Hepatocyte (in vitro differentiated cells): ENCODE results near the gene INSIG1. TPM values are rescaled to one million over a fixed set of nuclear protein-coding genes. Genes with fewer than 3 reads are reported as not detected.

ENCODE experiments used
- DNase-seq: peaks from one replicate; pipeline ENCODE4 v3.0.0-alpha.2; 2016; ENCODE audit warnings: low spot score
- H2AFZ ChIP-seq: fragments of 200-600 bp; sonication (generic); 2 replicates; pipeline ENCODE4 v1.6.0; 2016; ENCODE audit warnings: antibody characterized with exemption, mild to moderate bottlenecking
- H3K27ac ChIP-seq: fragments of 200-600 bp; sonication (generic); 2 replicates; pipeline ENCODE4 v1.5.1; 2016; ENCODE audit warnings: mild to moderate bottlenecking
- H3K27me3 ChIP-seq: fragments of 200-600 bp; sonication (generic); 2 replicates; pipeline ENCODE4 v1.6.1; 2016
- H3K36me3 ChIP-seq: fragments of 200-600 bp; sonication (generic); replicated peaks from 2 replicates; pipeline ENCODE4 v1.5.1; 2016; ENCODE audit warnings: low read depth; ENCODE audit not compliant: insufficient read depth
- H3K4me1 ChIP-seq: fragments of 200-600 bp; sonication (generic); 2 replicates; pipeline ENCODE4 v1.5.1; 2016; ENCODE audit warnings: mild to moderate bottlenecking, moderate library complexity; ENCODE audit not compliant: insufficient read depth
- H3K4me2 ChIP-seq: fragments of 200-600 bp; sonication (generic); 2 replicates; pipeline ENCODE4 v1.6.0; 2016
- H3K4me3 ChIP-seq: fragments of 200-600 bp; sonication (generic); 2 replicates; pipeline ENCODE4 v1.5.1; 2016; ENCODE audit warnings: mild to moderate bottlenecking
- H3K79me2 ChIP-seq: fragments of 200-600 bp; sonication (generic); 2 replicates; pipeline ENCODE4 v1.6.0; 2017; ENCODE audit warnings: mild to moderate bottlenecking
- H3K9me2 ChIP-seq: fragments of 200-600 bp; sonication (generic); replicated peaks from 2 replicates; pipeline ENCODE4 v1.6.0; 2017; ENCODE audit warnings: mild to moderate bottlenecking; ENCODE audit not compliant: insufficient read depth
- H3K9me3 ChIP-seq: fragments of 200-600 bp; sonication (generic); 2 replicates; pipeline ENCODE4 v1.5.1; 2016; ENCODE audit warnings: low read depth, mild to moderate bottlenecking
- H4K20me1 ChIP-seq: fragments of 200-600 bp; sonication (generic); 2 replicates; pipeline ENCODE4 v1.6.0; 2016; ENCODE audit warnings: mild to moderate bottlenecking; ENCODE audit not compliant: insufficient read depth, poor library complexity, severe bottlenecking
- EZH2 ChIP-seq: fragments of 200-600 bp; sonication (generic); IDR thresholded peaks from 2 replicates; pipeline ENCODE4 v1.6.1; 2016; ENCODE audit warnings: antibody characterized with exemption, mild to moderate bottlenecking, borderline replicate concordance
- EZH2phosphoT487 ChIP-seq: fragments of 200-600 bp; sonication (generic); IDR thresholded peaks from one replicate; pipeline ENCODE4 v1.6.1; 2018; ENCODE audit warnings: antibody characterized with exemption, mild to moderate bottlenecking, low read depth, moderate library complexity; ENCODE audit not compliant: unreplicated experiment, severe bottlenecking
- WGBS: methylation state at CpG from one replicate; pipeline ENCODE4 v1.1.6; 2016; ENCODE audit warnings: low lambda C conversion rate; ENCODE audit errors: missing lambda C conversion rate; 5-methylcytosine and 5-hydroxymethylcytosine counted together
- polyA plus RNA-seq: library from polyadenylated mRNA; unstranded; fragments of >200 nt; fragmentation: Nextera tagmentation; extraction: Ambion mirVana; gene quantifications from 2 replicates; pipeline ENCODE4 v1.2.1, GENCODE V29; 2016
- total RNA-seq: library from RNA; depleted of rRNA; stranded (reverse); fragments of >200 nt; gene quantifications from 2 replicates; pipeline ENCODE4 v1.2.3, GENCODE V29; 2014
- TF ChIP-seq, protein P1 (sequence below): fragments of 200-600 bp; sonication (generic); IDR thresholded peaks from 2 replicates; pipeline ENCODE4 v1.5.1; 2016; ENCODE audit warnings: antibody characterized with exemption, mild to moderate bottlenecking; ENCODE audit not compliant: poor library complexity

Gene INSIG1
- total and polyA plus RNA-seq, 2 experiments from 2014 or later, result 196 to 305 TPM

DNA sequence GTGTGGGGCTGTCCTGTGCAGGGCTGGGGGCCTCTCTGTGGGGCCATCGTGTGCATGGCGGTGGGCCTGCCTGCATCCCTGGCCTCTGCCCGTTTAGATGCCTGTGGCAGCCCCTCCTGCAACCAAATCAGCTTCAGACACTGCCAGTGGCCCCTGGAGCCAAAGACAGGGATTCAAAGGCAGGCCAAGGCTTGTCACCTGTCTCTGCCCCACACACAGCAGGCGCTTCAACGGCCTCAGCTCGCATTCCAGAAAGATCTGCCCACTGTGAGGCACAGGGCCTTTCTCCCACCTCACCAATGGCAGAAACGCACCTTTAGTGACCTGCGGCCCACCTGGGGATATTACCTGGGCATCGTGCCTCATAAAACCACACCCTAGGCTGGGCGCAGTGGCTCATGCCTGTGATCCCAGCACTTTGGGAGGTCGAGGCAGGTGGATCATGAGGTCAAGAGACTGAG lies 46.0 kb downstream of the INSIG1 start:
- DNase-seq, result no peak
- H3K4me3 ChIP-seq, result no peak overlapping the region
- no peaks in the 10 kb centered on the region for H4K20me1 ChIP-seq
- no peak overlapping the region for H2AFZ ChIP-seq
- WGBS, result 91% methylated on average over 11 of the region's 11 CpGs
- peaks cover 6% of the 10 kb centered on the region for H3K4me1 ChIP-seq
- no peaks in the 10 kb centered on the region for H3K79me2 ChIP-seq
- no peaks in the 10 kb centered on the region for H3K9me2 ChIP-seq
- H3K36me3 ChIP-seq, result no peaks in the 10 kb centered on the region
- H3K27ac ChIP-seq, result no peak overlapping the region
- no peak overlapping the region for H3K4me2 ChIP-seq
- H3K9me3 ChIP-seq, result no peaks in the 10 kb centered on the region
- no peaks in the 10 kb centered on the region for H3K27me3 ChIP-seq
- TF ChIP-seq EZH2 (no peak), EZH2phosphoT487 (no peak)
- TF ChIP-seq, protein P1, sequence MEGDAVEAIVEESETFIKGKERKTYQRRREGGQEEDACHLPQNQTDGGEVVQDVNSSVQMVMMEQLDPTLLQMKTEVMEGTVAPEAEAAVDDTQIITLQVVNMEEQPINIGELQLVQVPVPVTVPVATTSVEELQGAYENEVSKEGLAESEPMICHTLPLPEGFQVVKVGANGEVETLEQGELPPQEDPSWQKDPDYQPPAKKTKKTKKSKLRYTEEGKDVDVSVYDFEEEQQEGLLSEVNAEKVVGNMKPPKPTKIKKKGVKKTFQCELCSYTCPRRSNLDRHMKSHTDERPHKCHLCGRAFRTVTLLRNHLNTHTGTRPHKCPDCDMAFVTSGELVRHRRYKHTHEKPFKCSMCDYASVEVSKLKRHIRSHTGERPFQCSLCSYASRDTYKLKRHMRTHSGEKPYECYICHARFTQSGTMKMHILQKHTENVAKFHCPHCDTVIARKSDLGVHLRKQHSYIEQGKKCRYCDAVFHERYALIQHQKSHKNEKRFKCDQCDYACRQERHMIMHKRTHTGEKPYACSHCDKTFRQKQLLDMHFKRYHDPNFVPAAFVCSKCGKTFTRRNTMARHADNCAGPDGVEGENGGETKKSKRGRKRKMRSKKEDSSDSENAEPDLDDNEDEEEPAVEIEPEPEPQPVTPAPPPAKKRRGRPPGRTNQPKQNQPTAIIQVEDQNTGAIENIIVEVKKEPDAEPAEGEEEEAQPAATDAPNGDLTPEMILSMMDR, result no peak

GRCh38 chr7:155344270-155344617 lies 46.6 kb downstream of the INSIG1 start:
- Histone ChIP-seq H3K79me2 (no peaks in the 10 kb centered on the region), H2AFZ (no peak overlapping the region), H3K4me3 (no peak overlapping the region), H3K27ac (no peak overlapping the region), H4K20me1 (no peaks in the 10 kb centered on the region), H3K36me3 (no peaks in the 10 kb centered on the region), H3K4me1 (peaks cover 6% of the 10 kb centered on the region), H3K9me2 (no peaks in the 10 kb centered on the region), H3K4me2 (peak overlapping the region; percentile 97), H3K9me3 (no peaks in the 10 kb centered on the region), H3K27me3 (peaks cover 5% of the 10 kb centered on the region)
- DNase-seq, result no peak
- no peak for TF ChIP-seq EZH2phosphoT487
- TF ChIP-seq, protein P1, result no peak
- TF ChIP-seq EZH2, result no peak
- WGBS, result 58% methylated on average over 16 of the region's 16 CpGs

DNA sequence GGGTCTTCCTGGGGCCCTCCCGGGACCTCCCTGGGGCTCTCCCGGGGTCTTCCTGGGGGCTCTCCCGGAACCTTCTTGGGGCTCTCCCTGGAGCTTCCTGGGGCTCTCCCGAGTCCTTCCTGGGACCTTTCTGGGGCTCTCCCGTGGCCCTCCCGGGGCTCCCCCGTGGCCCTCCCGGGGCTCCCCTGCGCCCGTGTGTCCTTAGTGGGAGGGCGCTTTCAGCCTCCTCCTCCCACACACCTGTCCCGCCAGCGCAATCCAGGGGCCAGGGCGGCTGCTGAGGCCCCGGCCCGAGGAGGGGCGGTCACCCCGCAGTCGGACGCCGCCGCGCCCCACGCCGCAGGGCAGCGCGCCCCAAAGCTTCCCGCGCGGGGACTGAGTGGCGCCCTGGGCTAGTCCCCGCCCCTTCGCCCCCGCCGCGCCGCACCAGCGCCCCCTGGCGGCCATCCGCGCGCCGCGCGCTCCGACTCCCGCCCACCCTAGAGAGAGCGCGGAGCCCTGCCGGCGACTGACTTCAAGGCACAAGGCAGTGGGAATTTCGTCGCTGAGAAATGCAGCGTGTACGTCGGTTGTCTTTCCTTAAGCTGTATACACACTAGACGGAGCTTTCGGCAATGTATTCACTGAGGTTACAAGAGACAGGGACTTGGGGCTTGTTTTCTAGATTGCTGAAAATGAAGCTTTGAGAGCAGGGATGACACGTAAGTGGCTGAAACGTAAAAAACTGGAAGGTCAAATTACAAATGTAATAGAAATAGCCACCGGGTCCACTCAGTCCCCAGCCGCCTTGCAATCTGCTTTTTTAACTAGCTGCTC lies 47.1 kb downstream of the INSIG1 start:
- DNase-seq, result peak; percentile 84
- Histone ChIP-seq H3K9me2 (no peaks in the 10 kb centered on the region), H3K4me3 (no peak overlapping the region), H3K27ac (no peak overlapping the region), H3K9me3 (no peaks in the 10 kb centered on the region), H3K27me3 (peaks cover 11% of the 10 kb centered on the region), H3K79me2 (no peaks in the 10 kb centered on the region), H3K36me3 (no peaks in the 10 kb centered on the region), H4K20me1 (no peaks in the 10 kb centered on the region), H3K4me1 (peaks cover 6% of the 10 kb centered on the region), H3K4me2 (peak overlapping the region; percentile 97), H2AFZ (peak overlapping the region; percentile 81)
- TF ChIP-seq EZH2, result no peak
- TF ChIP-seq, protein P1, result peak; percentile 82
- TF ChIP-seq EZH2phosphoT487, result no peak
- WGBS, result 6% methylated on average over 43 of the region's 62 CpGs
